Activated CD4-positive, alpha-beta T cell treated with anti-CD3 and anti-CD28 coated beads for 36 hours (primary cell): Measurements from ENCODE around the gene ASPHD1. TPM values are rescaled to one million over a fixed set of nuclear protein-coding genes. Genes with fewer than 3 reads are reported as not detected.
"Not testable (repeated sequence)": the region's sequence is repeated elsewhere in the genome, so short reads cannot be mapped to it uniquely, and the experiment has no call there.

Experiments
- ATAC-seq: fragments of 200-7000 bp; cut with Tn5 transposase; one replicate; pipeline ENCODE4 v1.10.0; 2021; ENCODE audit warnings: mild to moderate bottlenecking, moderate library complexity
- CTCF ChIA-PET: fragments of 350-600 bp; sonication (Branson Sonifier 250); formaldehyde crosslinking; loops from one replicate; lab custom pipeline; 2021; ENCODE audit warnings: antibody characterized with exemption; lab: Charles Lee
- POLR2A ChIA-PET: fragments of 350-600 bp; sonication (Branson Sonifier 250); formaldehyde crosslinking; loops from one replicate; lab custom pipeline; 2021; ENCODE audit warnings: antibody characterized with exemption, inconsistent platforms; lab: Charles Lee
- DNase-seq: peaks from one replicate; pipeline ENCODE4 v3.0.0-alpha.2; 2020
- H3K27ac Mint-ChIP-seq: one replicate; pipeline ENCODE4 v1.8.0; 2021; ENCODE audit warnings: mixed read lengths
- H3K27me3 Mint-ChIP-seq: one replicate; pipeline ENCODE4 v1.8.0; 2021; ENCODE audit warnings: mixed read lengths
- H3K36me3 Mint-ChIP-seq: one replicate; pipeline ENCODE4 v1.8.0; 2021; ENCODE audit warnings: low read depth, mixed read lengths
- H3K4me1 Mint-ChIP-seq: one replicate; pipeline ENCODE4 v1.8.0; 2021; ENCODE audit warnings: mixed read lengths
- H3K4me3 Mint-ChIP-seq: one replicate; pipeline ENCODE4 v1.8.0; 2021; ENCODE audit warnings: mild to moderate bottlenecking, moderate library complexity, mixed read lengths
- H3K9me3 Mint-ChIP-seq: one replicate; pipeline ENCODE4 v1.8.0; 2021; ENCODE audit warnings: low read depth, mixed read lengths
- intact Hi-C, 2 experiments: fragments of 100-400 bp; cut with DNase I in 1 of 2; cut with micrococcal nuclease in 1 of 2; formaldehyde crosslinking; loops; one replicate each; pipeline versions ENCODE4 v1.14.2 to v1.15.1; 2022 to 2024; cut with DNase I, micrococcal nuclease
- total RNA-seq, 2 experiments: library from RNA; stranded (reverse); gene quantifications; one replicate each; pipeline ENCODE4 v1.2.3, GENCODE V29; 2021

ASPHD1 gene
- total RNA-seq, 2 experiments from 2014 or later = 2.7 to 3.2 TPM

- peak overlapping the region; percentile 52 for H3K4me3 Mint-ChIP-seq
- peaks cover 22% of the 10 kb centered on the region for H3K27me3 Mint-ChIP-seq
- no peaks in the 10 kb centered on the region for H3K9me3 Mint-ChIP-seq
- no peak overlapping the region for H3K27ac Mint-ChIP-seq
- peaks cover 7% of the 10 kb centered on the region for H3K4me1 Mint-ChIP-seq
- ATAC-seq (no peak), DNase-seq (peak; percentile 58)
- CTCF ChIA-PET = interaction anchor here (0.6 to 1.9 kb wide), 6 partner anchors 28 to 178 kb away, joined by 3 to 8 read pairs (median 4); partner anchors contain the start of gene TLCD3B
- intact Hi-C loops = loop anchor here in 1 of 2 experiments (1.0 to 5.0 kb wide), 5 partner anchors 13 to 146 kb away; partner anchors contain the start of genes ASPHD1, C16orf92, CDIPT and KCTD13
- POLR2A ChIA-PET = interaction anchor here (1.6 kb wide), 1 partner anchor 14 kb away, joined by 4 read pairs; the partner anchor contains the start of gene CDIPT
- H3K36me3 Mint-ChIP-seq = no peaks in the 10 kb centered on the region
Measured at GRCh38 chr16:29876594-29877249, 23.6 kb upstream of the ASPHD1 start.

GRCh38 chr16:29877266-29877961 is 22.9 kb upstream of the ASPHD1 start:
- peaks cover 22% of the 10 kb centered on the region for H3K27me3 Mint-ChIP-seq
- H3K9me3 Mint-ChIP-seq = no peaks in the 10 kb centered on the region
- CTCF ChIA-PET = interaction anchor here (0.5 to 1.9 kb wide), 9 partner anchors 23 to 179 kb away, joined by 3 to 8 read pairs (median 3); partner anchors contain the start of genes ASPHD1, PAGR1 and TLCD3B
- peaks cover 7% of the 10 kb centered on the region for H3K4me1 Mint-ChIP-seq
- DNase-seq (peak; percentile 85), ATAC-seq (peak; percentile 93)
- peak overlapping the region; percentile 29 for H3K4me3 Mint-ChIP-seq
- H3K27ac Mint-ChIP-seq = no peak overlapping the region
- H3K36me3 Mint-ChIP-seq = no peaks in the 10 kb centered on the region
- POLR2A ChIA-PET = interaction anchor here (1.6 kb wide), 1 partner anchor 14 kb away, joined by 4 read pairs; the partner anchor contains the start of gene CDIPT
- intact Hi-C loops = loop anchor here in 1 of 2 experiments (1.0 to 5.0 kb wide), 5 partner anchors 14 to 145 kb away; partner anchors contain the start of genes ASPHD1, C16orf92, CDIPT and KCTD13

- Mint-ChIP-seq H3K4me3 (no peak overlapping the region), H3K36me3 (no peaks in the 10 kb centered on the region), H3K27me3 (peaks cover 25% of the 10 kb centered on the region), H3K4me1 (peaks cover 7% of the 10 kb centered on the region), H3K27ac (no peak overlapping the region), H3K9me3 (no peaks in the 10 kb centered on the region)
- ChIA-PET POLR2A (interaction anchor here (1.6 kb wide), 1 partner anchor 15 kb away, joined by 4 read pairs; the partner anchor contains the start of gene CDIPT), CTCF (interaction anchor here (0.9 to 1.9 kb wide), 6 partner anchors 22 to 63 kb away, joined by 3 to 8 read pairs (median 3); partner anchors contain the start of genes ASPHD1 and PAGR1)
- intact Hi-C loops = loop anchor here in 1 of 2 experiments (5.0 kb wide), 2 partner anchors 84 to 144 kb away; partner anchors contain the start of genes C16orf92 and TMEM219
- DNase-seq = no peak
- no peak for ATAC-seq
Measured at GRCh38 chr16:29878172-29878571, 22.1 kb upstream of the ASPHD1 start.

GRCh38 chr16:29881050-29881449 is 19.2 kb upstream of the ASPHD1 start:
- H3K27me3 Mint-ChIP-seq = peaks cover 23% of the 10 kb centered on the region
- H3K36me3 Mint-ChIP-seq = no peaks in the 10 kb centered on the region
- H3K9me3 Mint-ChIP-seq = no peaks in the 10 kb centered on the region
- intact Hi-C loops = no loop called here
- DNase-seq = no peak
- ChIA-PET POLR2A (no interaction called here), CTCF (interaction anchor here (1.2 kb wide), 1 partner anchor 33 kb away, joined by 3 read pairs; no protein-coding TSS in a partner anchor)
- H3K27ac Mint-ChIP-seq = no peak overlapping the region
- H3K4me3 Mint-ChIP-seq = no peak overlapping the region
- H3K4me1 Mint-ChIP-seq = peaks cover 7% of the 10 kb centered on the region
- no peak for ATAC-seq

GRCh38 chr16:29883987-29884386 is 16.3 kb upstream of the ASPHD1 start:
- intact Hi-C loops = no loop called here
- Mint-ChIP-seq H3K4me3 (no peak overlapping the region), H3K27ac (no peak overlapping the region), H3K36me3 (no peaks in the 10 kb centered on the region), H3K27me3 (peaks cover 8% of the 10 kb centered on the region), H3K9me3 (no peaks in the 10 kb centered on the region), H3K4me1 (no peaks in the 10 kb centered on the region)
- CTCF ChIA-PET = interaction anchor here (0.6 to 1.0 kb wide), 3 partner anchors 9 to 147 kb away, joined by 3 read pairs; partner anchors contain the start of gene TLCD3B
- ATAC-seq (no peak), DNase-seq (no peak)
- POLR2A ChIA-PET = no interaction called here

GRCh38 chr16:29889372-29889771 is 10.9 kb upstream of the ASPHD1 start:
- H3K36me3 Mint-ChIP-seq, H3K4me3 Mint-ChIP-seq, intact Hi-C loops, H3K4me1 Mint-ChIP-seq, POLR2A ChIA-PET, H3K9me3 Mint-ChIP-seq, H3K27ac Mint-ChIP-seq, H3K27me3 Mint-ChIP-seq, DNase-seq, ATAC-seq: not testable (repeated sequence)
- CTCF ChIA-PET = interaction anchor here (0.9 kb wide), 1 partner anchor 143 kb away, joined by 3 read pairs; no protein-coding TSS in a partner anchor

- CTCF ChIA-PET = interaction anchor here (0.7 kb wide), 1 partner anchor 153 kb away, joined by 3 read pairs; no protein-coding TSS in a partner anchor
- no peaks in the 10 kb centered on the region for H3K9me3 Mint-ChIP-seq
- POLR2A ChIA-PET = no interaction called here
- peaks cover 4% of the 10 kb centered on the region for H3K27me3 Mint-ChIP-seq
- intact Hi-C loops = no loop called here
- no peak overlapping the region for H3K27ac Mint-ChIP-seq
- ATAC-seq (no peak), DNase-seq (no peak)
- H3K4me3 Mint-ChIP-seq = no peak overlapping the region
- H3K36me3 Mint-ChIP-seq = no peaks in the 10 kb centered on the region
- H3K4me1 Mint-ChIP-seq = no peaks in the 10 kb centered on the region
Measured at GRCh38 chr16:29891525-29892457, 8.5 kb upstream of the ASPHD1 start.

GRCh38 chr16:29892458-29892813 is 7.9 kb upstream of the ASPHD1 start:
- intact Hi-C loops = no loop called here
- H3K4me1 Mint-ChIP-seq = no peaks in the 10 kb centered on the region
- H3K27ac Mint-ChIP-seq = no peak overlapping the region
- no peaks in the 10 kb centered on the region for H3K9me3 Mint-ChIP-seq
- peaks cover 7% of the 10 kb centered on the region for H3K27me3 Mint-ChIP-seq
- ChIA-PET POLR2A (no interaction called here), CTCF (no interaction called here)
- ATAC-seq (no peak), DNase-seq (no peak)
- no peak overlapping the region for H3K4me3 Mint-ChIP-seq
- H3K36me3 Mint-ChIP-seq = no peaks in the 10 kb centered on the region

- POLR2A ChIA-PET = no interaction called here
- CTCF ChIA-PET = no interaction called here
- Mint-ChIP-seq H3K4me1 (peaks cover 2% of the 10 kb centered on the region), H3K36me3 (no peaks in the 10 kb centered on the region), H3K4me3 (no peak overlapping the region), H3K27ac (no peak overlapping the region), H3K27me3 (peaks cover 18% of the 10 kb centered on the region), H3K9me3 (no peaks in the 10 kb centered on the region)
- no peak for DNase-seq
- intact Hi-C loops = no loop called here
- no peak for ATAC-seq
Measured at GRCh38 chr16:29893553-29893952, 6.7 kb upstream of the ASPHD1 start.

GRCh38 chr16:29894352-29894751 is 5.9 kb upstream of the ASPHD1 start:
- ATAC-seq (no peak), DNase-seq (no peak)
- Mint-ChIP-seq H3K4me1 (peaks cover 3% of the 10 kb centered on the region), H3K9me3 (no peaks in the 10 kb centered on the region), H3K27ac (no peak overlapping the region), H3K27me3 (peaks cover 21% of the 10 kb centered on the region), H3K36me3 (no peaks in the 10 kb centered on the region), H3K4me3 (no peak overlapping the region)
- intact Hi-C loops = no loop called here
- POLR2A ChIA-PET = no interaction called here
- CTCF ChIA-PET = no interaction called here
